HG03460 (cell line): ENCODE measurements around the gene GCDH.
A peak's percentile ranks its signal among the peaks of the same experiment; 100 is the strongest.
"Not testable (repeated sequence)": the region's sequence is repeated elsewhere in the genome, so short reads cannot be mapped to it uniquely, and the experiment has no call there.

Experiments
- ATAC-seq: cut with Tn5 transposase; IDR thresholded peaks from one replicate; pipeline ENCODE4 v1.9.1; 2021; ENCODE audit not compliant: unreplicated experiment

Gene GCDH

DNA sequence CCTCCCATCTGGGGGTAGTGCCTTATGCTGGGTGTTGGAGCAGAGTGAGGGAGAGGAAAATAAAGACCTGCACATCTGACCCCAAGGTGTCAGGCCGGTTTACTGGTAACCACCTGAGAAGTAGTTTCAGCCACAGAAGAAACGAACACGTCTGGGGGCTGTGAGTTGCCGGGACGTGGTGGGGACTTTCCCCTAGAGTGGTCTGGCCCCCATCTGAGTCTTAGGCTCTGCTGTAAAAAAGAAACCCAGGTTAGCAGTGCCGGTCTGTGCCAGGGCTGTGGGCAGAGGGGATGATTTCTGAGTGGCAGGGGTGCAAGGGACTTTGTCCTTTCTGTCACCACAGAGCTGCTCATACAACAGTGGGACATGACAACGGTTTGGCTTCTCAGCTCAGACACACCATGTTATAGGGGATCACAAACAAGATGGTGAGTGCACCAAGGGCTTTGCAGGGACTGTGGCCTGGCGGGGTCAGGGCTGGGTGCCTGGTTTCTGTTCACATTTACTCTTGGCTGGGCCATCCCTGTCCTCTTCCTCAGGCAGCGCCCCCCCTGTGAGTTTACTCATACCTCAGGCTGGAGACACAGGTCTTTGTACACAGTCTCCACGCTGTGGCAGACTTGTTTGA, 9.0 kb downstream of the GCDH start:
- peak; percentile 83 for ATAC-seq

- ATAC-seq: no peak
Observed at GRCh38 chr19:12907166-12907565, 16.2 kb downstream of the GCDH start.

DNA sequence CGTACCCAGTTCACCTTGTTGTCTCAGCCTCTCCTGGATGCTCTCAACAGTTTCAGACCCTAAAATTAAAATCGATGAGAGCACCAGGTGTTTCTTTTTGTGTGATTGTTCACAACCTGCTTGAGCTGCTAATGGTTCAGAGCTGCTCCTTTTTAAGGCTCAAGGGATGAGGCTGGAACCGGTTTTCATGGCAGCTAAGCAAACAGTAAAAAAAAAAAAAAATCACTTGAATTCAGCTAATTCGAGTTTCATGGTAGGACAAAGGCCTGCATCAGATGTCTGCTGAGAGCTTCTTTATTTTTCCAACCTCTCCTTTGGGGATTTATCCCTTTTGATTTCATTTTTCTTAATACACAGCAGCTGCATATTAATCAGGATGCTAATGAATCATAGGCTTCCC, 21.6 kb downstream of the GCDH start:
- no peak for ATAC-seq

DNA sequence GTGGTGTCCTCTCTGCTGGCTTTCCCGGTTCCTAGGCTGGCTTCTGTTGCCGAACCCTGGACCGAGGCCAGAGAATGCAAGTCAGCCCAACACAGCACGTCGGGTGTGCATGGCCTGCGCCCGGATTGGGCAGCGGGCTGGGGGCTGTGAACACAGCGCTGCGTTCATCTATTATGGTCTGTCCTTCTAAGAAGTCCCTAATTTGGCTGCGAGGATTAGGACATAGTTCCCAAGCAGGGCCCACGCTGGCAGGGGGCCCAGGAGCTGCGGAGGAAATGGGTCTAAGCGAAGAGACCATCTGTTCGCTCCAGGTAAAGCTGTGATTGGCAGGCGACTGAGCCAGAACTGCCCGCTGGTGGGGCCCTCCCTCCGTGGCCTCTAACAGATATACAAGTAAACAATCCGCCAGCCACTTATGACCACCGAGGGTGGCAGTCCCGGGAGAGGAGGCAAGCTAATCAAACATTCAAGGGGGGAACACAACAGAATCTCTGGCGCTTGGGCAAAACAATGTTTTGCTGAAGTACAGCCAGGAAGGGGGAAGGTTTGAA, 22.1 kb downstream of the GCDH start:
- ATAC-seq: no peak

GRCh38 chr19:12913851-12914690, 23.1 kb downstream of the GCDH start:
- ATAC-seq: no peak

GRCh38 chr19:12915860-12916259, 24.9 kb downstream of the GCDH start:
- not testable (repeated sequence) for ATAC-seq

DNA sequence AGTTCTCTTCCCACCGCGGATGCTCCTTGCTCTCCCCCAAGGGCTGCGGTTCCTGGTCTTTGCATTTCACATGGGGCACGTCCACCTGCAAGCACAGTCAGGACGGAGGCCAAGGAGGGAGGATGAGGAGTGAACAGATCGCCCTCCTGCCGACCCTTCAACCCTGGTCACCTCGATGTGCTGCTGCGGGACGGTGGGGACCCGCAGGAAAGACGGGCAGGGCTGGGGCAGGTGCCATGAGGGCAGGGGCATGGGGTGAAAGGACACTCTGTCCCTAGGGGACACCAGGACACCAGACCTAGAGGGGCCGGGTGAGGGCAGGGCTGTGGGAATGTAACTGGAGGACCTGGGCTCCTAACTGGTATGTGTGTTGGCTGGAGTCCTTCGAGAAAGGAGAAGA, 27.3 kb downstream of the GCDH start:
- no peak for ATAC-seq

GRCh38 chr19:12921047-12921446, 30.1 kb downstream of the GCDH start:
- no peak for ATAC-seq

GRCh38 chr19:12922959-12923358, 32.0 kb downstream of the GCDH start:
- ATAC-seq: no peak

DNA sequence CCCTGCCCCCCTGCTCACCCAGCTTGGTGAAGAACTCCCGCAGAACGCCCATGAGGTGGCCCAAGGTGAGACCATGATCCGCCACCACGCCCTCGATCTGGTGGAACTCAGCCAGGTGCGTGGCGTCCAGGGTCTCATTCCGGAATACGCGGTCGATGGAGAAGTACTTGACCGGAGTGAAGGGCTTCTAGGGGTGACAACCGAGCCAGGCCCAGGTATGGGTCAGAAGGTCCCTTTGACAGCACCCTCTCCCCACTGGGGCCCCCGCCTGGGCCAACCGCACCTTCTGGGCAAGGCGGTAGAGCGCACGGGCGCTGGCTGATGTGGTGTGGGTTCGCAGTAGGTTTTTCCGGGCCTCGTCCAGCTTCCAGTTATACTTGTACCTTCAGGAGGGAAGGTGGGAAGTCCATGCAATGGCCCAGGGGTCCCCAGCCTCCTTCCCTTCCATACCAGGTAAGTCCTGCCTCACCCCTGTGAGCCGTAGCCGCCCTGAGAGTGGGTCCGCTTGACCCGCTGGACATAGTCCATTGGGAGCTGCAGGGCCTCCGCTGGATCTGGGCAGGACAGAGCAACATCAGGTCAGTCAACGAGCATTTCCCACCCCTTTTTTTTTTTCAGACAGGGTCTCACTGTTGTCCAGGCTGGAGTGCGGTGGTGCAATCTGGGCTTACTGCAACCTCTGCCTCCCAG, 33.8 kb downstream of the GCDH start:
- no peak for ATAC-seq

DNA sequence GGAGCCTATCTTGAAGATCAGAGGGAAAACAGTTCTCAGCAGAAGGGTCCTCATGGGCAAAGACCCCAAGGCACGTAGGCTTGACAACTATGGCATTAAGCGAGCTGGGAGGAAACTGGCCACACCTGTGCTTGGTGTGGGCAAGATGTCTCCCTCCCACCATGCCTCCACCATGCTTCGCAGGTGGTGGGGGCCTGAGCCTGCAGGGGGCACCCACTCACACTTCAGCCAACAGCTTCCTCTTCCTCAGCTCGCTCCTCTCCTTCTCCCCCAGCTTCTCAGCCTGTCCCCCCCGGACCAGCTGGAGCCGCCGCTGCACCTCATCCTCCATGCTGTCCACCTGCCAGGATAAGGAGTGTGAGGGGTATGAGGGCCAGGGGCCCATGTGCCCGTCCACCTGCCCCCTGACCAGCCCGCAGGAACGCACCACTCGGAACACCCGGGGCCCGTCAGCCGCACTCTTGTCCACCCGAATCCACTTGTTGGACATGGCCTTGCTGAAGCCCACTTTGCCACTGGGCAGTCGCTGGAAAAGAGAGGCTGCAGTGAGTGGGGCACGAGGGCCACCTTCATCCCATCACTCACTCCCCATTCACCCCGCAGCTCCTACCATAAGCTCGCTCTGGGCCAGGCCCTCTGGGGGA, 39.2 kb downstream of the GCDH start:
- no peak for ATAC-seq

DNA sequence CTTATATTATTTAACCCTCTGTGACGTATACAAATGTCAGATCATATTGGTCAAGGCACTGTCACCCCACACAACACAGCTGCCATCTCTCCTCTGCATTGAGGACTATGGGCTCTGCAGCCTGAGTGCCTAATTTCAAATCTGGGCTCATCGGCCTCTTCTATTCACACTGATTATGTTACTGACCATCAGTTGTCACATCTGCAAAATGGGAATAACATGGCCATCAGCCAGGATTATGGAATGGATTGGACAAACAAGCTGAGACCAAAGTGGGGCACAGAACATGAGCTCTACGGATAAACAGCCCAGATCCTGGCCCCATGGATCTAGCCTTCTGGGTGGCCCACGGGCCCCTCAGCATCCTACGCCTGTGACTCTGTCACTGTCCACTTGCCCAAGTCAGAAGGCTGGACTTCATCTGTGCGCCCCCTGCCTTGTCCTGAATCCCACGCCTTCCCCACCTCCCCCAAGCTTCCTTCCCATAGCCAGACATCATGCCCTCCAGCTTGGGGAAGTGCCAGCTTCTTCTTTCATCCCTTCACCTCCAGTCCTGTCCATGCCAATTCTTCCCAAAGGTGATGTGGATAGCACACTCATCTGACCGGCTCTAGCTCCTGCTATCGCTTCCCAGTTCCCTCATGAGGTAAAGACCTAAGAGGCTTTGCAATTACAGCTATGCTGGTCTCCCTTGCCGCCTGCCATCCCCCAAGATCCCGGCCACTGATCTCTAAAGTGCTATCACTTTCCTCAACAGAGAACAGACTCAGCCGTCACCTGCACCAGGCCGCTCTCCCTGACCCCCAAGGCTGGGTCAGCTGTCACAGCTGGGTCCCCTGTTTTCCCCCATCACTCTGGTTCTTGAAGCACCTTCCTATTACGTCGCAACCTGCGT, 41.7 kb downstream of the GCDH start:
- ATAC-seq: no peak

DNA sequence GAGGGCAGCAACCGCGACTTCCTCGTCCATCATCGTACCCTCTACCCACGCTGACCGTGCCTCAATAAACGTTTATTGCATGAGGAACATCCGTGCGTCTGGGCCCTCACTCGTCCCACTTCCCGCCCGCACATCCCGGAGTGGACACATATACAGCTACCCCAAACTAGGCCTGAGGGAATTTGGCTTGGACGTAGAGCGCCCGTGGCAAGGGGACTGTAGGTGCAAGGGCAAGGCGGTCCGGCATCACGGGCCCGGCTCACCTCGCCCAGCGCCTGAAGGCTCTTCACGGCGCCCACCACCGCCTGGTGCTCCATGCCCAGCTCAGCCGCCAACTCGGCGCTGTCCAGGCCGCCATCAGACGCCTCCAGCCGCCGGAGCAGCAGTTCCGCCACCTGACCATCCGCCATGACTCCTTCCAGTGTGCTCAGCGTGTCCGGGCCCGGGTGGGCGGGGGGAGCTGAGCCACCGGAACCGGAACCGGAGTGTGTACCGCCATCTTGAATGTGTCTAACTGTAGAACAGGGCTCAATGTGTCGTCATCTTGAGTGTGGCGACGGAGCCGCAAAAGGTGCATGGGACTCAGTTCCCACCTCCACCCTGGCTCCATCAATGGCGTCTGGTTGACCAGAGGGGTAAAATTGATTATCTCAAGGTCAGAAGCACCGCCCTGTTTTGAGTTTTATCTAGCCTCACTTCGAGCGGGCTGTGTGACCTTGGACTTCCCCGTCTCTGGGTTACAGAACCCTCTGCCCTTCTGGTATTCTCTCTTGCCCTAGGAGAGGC, 42.5 kb downstream of the GCDH start, which contains the start of gene FARSA:
Gene FARSA, minus strand, starts transcription at position 425 of the 786 bp plus-strand sequence. Its CDS starts 15 bp downstream, at position 410.
- peak; percentile 43 for ATAC-seq

GRCh38 chr19:12935071-12935470, 44.1 kb downstream of the GCDH start:
- ATAC-seq: no peak

GRCh38 chr19:12936582-12936981, 45.6 kb downstream of the GCDH start:
- ATAC-seq: no peak

DNA sequence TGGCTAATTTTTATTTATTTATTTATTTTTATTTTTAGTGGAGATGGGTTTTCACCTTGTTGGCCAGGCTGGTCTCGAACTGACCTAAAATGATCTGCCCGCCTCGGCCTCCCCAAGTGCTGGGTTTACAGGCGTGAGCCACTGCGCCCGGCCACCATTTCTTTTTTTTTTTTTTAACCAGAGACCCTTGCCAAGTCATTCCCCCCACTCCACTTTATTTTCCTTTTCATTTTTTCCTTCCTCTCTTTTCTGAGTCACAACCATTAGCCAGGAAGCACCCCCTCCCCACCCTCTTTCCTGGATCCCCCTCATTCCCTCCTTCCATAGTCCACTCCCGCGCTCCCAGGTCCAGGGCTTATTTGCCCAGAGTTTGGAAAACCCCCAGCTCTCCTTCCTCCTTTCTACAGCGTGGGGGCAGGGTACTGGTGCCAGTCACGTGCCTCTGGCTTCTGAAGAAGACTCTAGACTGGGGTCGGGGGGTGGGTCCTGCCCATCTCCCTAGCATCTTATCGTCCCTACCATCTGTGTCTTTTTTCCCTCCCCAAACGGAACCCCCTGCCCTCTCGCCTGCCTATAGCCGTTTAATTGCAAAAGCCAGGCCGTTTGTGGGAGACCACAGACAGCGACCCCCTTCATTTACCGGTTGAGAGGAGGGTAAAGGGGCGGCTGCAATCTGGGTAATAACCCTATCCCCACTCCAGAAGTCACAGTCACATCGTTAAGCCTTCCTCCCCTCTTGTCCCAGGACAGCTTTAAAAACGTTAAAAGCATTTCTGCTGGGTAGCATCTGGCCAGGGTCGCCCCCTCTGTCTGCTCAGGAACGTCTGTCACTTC, 46.4 kb downstream of the GCDH start:
- no peak for ATAC-seq

DNA sequence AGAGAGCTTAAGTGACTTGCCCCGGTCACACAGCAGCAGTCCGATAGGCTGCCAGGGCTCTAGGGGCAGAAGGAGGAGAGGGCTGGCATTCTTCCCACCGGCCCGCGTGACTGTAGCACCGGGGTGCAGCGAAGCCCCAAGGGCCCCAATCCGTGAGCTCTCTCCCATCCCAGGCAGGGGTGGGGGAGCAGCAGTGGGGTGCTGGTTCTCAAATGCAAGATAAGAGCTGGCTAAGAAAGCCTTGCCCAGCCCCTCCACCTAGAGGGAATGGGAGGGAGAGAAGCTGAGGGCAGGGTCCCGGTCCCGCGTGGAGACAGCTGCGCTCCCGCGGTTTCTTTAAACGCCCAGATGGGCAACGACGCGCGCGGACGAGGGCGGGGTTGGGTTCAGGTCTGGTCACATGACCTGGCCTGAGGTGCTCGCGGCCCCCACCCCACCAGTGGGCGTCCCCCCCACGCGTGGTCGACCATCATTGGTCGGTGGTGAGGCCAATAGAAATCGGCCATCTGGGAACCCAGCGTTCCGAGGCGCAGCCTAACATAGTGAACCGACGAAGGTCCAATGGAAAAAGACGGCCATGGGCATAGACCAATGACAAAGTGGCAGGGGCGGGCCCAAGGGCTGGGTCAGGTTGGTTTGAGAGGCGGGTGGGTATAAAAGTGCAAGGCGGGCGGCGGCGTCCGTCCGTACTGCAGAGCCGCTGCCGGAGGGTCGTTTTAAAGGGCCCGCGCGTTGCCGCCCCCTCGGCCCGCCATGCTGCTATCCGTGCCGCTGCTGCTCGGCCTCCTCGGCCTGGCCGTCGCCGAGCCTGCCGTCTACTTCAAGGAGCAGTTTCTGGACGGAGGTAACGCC, 47.2 kb downstream of the GCDH start, which contains the start of gene CALR:
Gene CALR, plus strand, starts transcription at position 683 of the 852 bp plus-strand sequence. Its CDS starts 71 bp downstream, at position 754.
- ATAC-seq: peak; percentile 78
